HG03045 (cell line): Measurements from ENCODE around the gene MEX3A.
"Not testable (repeated sequence)": the region's sequence is repeated elsewhere in the genome, so short reads cannot be mapped to it uniquely, and the experiment has no call there.

ENCODE experiments used
- ATAC-seq: cut with Tn5 transposase; IDR thresholded peaks from one replicate; pipeline ENCODE4 v1.9.1; 2021; ENCODE audit warnings: mild to moderate bottlenecking, moderate library complexity; ENCODE audit not compliant: unreplicated experiment

Gene MEX3A

GRCh38 chr1:156080241-156080862 lies 1.9 kb downstream of the MEX3A start:
- ATAC-seq: no peak

DNA sequence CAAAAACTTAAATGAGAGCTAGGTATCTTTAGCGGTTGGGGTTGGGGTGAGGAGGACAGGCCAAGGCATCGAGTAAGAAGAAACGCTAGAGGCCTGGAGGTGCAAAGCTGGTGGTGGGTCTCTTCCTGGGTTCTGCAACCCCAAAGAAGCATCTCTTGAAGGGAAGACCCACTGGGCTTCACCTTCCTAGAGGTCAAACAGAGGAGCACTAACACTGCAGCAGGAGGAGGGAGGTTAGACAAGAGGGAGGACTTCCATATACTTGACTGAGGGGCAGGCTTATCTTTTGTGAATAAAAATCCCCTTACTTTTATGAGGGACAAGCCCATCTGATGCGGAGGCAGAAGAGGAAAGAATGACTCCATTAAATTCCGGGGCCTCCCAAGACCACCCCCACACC lies 2.5 kb downstream of the MEX3A start:
- ATAC-seq: no peak

DNA sequence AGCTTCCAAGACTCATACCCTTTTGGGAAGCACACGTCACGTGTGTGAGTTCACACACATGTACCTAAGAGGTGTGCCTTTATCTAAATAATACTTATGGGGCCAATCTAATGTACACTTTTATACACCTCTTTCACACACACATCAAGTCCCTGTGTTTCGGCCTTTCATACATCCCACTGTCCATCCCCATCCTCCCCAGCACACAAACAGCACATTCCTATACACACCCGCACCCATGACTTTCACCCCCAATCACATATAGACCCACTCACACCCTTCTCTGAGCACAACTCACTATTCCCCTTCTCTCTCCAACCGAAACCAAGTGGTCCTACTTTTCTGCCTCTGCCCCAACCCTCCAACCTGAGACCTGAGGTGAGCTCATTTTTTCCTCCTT lies 3.5 kb downstream of the MEX3A start:
- ATAC-seq: no peak

DNA sequence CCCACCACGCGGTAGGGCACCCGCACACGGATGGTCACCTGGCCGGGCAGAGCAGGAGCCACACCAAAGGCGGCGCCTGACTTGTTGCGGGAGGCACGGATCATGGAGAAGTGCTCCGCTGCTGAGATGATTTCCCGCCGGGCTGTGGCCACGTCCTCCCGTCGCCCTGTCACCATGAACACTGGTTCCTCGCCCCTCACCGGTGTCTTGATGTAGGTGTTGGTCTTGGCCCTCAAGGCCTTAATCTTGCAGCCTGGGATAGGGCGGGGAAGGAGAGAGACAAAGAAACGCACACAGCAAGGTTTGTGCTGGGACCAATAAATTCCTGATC lies 4.9 kb downstream of the MEX3A start:
- ATAC-seq: no peak

DNA sequence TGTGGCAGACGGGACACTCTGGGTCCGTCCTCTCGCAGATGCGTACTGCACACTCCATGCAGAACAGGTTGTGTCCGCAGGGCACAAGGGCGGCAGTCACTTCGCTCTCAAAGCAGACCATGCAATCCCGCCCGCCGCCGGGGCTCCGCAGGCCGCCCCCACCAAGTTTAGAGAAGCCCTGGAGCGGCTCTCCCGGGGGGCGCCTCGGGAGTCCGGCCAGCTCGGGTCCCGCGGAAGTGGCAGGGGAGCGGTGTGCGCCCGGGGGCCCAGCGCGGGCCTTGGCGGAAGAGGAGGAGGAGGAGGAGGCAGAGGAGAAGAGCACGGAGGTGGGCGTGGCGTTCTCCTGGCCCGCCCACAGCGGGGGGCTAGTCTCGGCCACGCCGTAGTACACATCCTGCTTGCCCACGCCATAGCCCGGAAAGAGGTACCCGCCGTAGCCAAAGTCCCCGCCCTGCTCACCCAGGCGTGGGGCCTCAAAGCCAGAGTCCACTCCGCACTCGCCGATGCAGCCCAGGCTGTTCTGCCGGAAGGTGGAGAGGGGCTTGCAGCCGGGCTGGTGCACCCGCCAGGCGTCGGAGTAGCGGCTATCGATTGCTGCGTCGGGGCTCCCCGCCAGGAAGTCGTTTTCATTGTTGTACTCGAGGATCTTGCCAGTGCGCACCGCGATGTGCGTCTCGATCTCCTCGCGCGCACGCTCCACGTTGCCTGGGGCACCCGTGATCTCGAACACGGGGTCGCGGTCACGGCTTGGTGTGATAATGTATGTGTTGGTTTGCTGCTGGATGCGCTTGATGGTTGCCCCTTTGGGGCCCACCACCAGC lies 5.4 kb downstream of the MEX3A start:
- ATAC-seq: no peak

DNA sequence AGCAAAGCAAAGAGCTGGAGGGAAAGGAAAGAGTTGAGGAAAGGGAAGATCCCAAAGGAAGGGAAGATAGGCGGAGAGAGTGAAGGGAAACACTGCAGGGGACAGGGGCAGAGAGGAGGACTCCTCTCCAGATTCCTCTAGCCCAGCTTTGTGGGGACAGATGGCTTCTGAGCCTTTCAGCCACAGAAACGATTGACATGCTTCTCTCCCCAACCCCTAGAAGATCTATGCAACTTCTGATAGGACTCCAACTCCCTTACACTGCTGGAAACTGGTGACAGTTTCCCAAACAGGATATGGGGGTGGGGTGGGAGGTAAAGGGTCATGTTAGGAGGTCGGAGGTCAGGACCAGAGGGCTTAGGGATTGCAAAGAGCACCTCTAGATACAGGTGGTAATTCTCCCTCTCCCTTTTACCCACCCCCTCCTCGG lies 6.5 kb downstream of the MEX3A start:
- no peak for ATAC-seq

DNA sequence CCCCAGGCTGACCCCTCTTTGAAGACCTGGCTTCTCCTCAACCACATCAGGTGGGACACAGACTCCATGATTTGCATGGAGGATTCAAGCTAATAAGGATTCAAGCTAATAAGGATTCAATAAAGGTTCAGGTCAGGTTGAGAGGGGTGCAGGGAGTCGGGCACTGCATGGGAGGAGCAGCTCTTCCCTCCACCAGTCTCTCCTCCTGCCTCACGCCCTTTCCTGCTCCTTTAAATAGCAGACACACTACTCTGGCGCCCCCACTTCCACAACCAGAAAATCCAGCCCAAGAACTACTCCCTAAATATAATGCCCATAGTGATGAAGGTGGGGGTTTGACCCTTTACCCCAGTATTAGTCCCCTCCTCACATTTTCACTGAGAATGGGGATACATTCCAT lies 7.1 kb downstream of the MEX3A start:
- no peak for ATAC-seq

GRCh38 chr1:156074661-156075060 lies 7.6 kb downstream of the MEX3A start:
- no peak for ATAC-seq

GRCh38 chr1:156073740-156074139 lies 8.5 kb downstream of the MEX3A start:
- no peak for ATAC-seq

DNA sequence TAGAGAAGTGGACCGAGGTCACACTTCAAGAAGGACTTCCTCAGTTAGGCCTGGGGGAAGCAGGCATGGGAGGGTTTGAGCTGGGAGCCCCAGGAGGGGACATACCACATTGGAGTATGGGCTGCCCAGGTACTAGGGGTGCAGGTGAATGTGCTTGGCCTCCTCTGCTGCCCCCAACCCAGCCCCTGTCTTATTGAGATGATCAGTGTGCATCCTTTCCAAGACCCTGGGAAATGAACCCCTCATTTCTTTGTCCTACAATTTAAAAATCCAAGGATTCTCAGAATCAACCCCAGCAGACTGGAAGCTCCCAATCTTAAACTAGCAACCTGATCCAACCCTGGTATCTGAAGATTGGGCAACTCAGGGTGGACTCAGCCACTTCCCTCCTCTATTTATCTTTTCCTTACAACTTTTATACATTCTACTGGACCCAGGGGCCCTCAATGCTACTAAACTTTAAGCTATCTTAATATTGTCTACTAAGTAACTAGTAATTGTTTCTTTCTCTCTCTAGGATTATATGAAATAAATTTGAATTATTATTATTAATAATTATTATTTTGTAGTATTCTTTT lies 9.1 kb downstream of the MEX3A start:
- ATAC-seq: no peak

- ATAC-seq: no peak
These were observed 10.0 kb downstream of the MEX3A start for GRCh38 chr1:156072251-156072650.

DNA sequence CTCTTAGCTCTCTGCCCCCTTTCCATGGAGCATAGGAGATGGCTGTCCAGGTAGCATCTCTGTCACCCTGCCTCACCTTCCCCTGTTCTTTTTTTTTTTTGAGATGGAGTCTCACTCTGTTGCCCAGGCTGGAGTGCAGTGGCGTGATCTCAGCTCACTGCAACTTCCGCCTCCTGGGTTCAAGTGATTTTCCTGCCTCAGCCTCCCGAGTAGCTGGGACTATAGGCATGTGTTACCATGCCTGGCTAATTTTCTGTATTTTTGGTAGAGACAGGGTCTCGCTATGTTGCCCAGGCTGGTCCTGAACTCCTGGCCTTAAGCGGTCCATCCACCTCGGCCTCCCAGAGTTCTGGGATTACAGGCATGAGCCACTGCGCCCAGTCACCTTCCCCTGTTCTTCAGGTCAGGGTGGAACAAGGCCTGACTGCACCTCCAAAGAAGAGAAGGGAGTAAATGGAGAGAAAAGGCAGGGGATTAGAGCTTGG lies 10.9 kb downstream of the MEX3A start:
- ATAC-seq: not testable (repeated sequence)

DNA sequence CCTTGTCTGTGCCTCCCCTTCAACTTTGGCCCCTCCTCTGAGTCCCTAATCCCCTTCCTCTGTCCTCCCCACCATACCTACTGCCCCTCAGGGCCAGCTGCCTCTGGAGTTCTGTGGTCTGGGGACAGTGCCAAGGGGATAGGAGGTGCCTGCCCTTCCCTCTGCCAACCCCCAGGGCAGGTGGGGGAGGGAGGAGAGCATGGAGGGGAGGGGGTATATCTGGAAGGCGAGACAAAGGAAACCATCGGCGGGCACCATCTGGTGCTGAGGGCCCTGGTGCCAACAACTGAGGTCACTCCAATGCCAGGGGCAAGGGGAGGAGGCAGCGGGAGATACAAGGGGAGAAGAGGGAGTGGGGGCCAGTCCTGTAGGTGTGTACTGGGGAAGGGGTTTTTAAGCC lies 11.7 kb downstream of the MEX3A start:
- ATAC-seq: no peak

DNA sequence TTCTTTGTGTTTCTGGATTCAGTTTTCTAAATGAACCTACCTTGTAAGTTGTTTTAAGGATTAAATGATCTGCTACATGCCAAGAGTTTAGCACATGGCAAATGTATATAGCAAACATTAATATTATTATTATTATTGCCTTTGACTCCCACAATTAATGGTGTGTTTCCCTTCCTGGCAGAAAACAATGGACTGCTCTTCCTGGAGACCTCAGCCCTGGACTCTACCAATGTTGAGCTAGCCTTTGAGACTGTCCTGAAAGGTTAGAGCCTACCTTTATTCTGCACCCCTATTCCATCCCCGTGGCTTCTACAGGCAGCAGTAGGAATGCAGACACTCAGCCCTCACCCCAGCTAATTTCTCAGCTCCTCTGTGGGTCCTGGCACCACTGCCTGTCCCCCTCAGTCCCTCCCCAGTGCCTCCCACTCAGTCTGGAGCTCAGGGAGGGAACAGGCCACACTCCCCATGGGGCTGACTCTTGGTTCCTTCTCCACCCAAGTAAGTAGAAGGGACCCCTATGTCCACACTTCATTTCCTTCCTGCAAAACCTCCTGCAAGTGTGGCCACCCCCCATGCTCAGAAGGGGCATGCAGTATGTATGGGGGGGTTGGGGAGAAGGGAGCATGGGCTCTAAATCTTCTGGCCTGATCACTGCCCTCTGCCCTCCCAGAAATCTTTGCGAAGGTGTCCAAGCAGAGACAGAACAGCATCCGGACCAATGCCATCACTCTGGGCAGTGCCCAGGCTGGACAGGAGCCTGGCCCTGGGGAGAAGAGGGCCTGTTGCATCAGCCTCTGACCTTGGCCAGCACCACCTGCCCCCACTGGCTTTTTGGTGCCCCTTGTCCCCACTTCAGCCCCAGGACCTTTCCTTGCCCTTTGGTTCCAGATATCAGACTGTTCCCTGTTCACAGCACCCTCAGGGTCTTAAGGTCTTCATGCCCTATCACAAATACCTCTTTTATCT lies 12.5 kb downstream of the MEX3A start:
- no peak for ATAC-seq

DNA sequence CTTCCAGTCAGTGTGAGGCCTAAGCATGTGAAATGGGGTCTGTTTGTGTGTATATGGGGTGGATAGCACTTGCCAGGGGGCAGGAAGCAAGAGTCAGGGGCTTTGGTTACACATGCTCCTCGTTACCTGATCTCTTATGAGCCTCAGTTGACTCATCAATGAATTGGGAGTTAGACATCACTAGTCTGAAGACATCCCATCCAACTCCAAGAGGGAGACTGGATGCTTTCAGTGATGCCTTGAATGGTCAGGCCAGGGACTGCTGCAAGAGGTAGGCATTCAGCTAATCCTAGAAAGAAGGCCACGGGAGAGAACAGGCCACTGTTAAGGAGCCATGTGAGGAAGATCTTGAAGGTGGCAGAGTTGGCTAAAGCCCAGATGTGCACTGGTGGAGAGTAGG lies 15.0 kb downstream of the MEX3A start:
- no peak for ATAC-seq

- ATAC-seq: no peak
These were observed 16.4 kb downstream of the MEX3A start for GRCh38 chr1:156065871-156066270.

GRCh38 chr1:156065212-156065611 lies 17.1 kb downstream of the MEX3A start:
- no peak for ATAC-seq

DNA sequence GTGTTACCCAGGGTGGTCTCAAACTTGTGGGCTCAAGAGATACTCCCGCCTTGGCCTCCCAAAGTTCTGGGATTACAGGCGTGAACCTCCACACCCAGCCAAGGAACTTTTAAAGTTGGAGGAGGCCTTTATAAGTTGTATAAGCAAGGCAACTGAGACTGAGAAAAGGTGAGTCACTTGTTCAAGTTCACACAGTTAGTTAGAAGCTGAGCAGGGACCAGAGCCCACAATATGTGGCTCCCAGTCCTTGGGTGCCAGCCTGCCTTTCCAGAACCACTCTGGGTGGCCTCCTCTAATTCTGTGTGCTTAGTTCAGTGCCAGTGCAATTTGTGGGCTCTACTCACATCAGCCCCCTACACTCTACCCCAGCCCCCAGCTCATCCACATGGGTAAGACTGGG lies 17.6 kb downstream of the MEX3A start:
- ATAC-seq: no peak

DNA sequence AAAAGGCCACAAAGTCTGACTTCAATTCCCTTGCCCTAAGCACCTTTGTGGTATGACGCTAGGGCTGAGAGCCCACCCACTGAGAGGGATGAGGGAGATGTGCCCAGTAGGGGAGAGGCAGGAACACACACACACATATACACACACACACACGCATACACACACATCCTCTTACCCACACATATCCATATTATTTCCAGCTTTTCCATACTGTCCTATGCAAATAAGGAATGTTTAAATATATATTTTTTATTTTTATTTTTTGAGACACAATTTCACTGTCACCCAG lies 18.3 kb downstream of the MEX3A start:
- ATAC-seq: no peak

DNA sequence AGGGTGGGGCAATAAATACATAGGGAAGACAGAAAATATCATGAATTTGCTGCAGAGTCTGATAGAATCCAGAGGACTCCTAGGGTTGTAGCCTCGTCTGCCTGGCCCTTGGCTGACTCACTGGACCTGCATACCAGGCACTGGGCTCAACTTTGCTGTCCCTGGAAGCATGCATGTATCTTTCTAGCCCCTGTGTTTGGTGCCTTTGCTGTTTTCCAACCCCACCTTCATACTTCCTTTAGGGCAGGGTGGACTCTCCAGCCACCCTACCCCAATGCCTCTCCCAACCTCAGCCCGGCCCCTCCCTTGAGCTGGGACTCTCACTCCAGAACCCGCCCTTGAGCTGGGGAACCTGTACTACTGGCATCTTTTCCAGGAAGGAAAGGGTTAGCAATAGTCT lies 20.1 kb downstream of the MEX3A start:
- no peak for ATAC-seq

DNA sequence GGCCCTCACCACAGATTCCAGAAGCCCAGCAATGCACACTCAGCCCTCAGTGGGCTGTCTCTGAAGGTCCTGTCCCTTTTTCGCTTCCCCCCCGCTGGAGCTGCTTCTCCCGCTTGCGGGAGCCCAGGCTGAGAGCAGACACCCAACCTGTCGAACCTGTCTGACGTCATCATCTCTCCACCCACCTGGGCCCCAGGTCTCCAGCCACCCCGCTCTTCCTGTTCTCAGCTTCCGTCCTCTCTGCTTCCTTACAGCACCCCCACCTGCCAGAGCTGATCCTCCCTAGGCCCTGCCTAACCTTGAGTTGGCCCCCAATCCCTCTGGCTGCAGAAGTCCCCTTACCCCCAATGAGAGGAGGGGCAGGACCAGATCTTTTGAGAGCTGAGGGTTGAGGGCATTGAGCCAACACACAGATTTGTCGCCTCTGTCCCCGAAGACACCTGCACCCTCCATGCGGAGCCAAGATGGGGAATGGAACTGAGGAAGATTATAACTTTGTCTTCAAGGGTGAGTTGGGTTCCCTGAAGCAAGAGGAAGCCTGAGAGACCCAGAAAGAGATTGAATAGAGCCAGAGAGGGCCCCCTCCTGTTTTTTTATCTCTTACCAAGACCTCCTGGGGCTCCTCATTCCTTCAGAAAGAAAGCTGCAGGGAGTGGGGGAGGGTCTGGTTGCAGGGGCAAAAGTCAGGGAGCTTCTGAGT lies 21.2 kb downstream of the MEX3A start, which contains the start of gene RAB25:
Gene RAB25, plus strand, starts transcription at position 224 of the 700 bp plus-strand sequence. Its CDS starts 241 bp downstream, at position 465.
- ATAC-seq: no peak
